ENCODE results near the gene ZNF680. TPM values are rescaled to one million over a fixed set of nuclear protein-coding genes. Genes with fewer than 3 reads are reported as not detected.

Gene ZNF680
- total RNA-seq, 1 experiment from 2014 or later, result 11.2 TPM

- H3K27me3 ChIP-seq (ENCODE audit: insufficient read depth, low read length), result no peaks in the 10 kb centered on the region
- H3K79me2 ChIP-seq (ENCODE audit: insufficient read depth, low read length), result no peaks in the 10 kb centered on the region
- DNase-seq (ENCODE audit: low read depth, low spot score), result no peak
- H4K20me1 ChIP-seq (ENCODE audit: insufficient read depth), result no peaks in the 10 kb centered on the region
- ChIA-PET CTCF (no interaction called here), POLR2A (no interaction called here), RAD21 (ENCODE audit: low non-redundant PET in 1 of 2, low total read pairs in 2 of 2, uncharacterized antibody in 2 of 2, unreplicated experiment in 2 of 2) (no interaction called here)
- no peak for ATAC-seq
- no peak for TF ChIP-seq RAD21 (IDR thresholded peaks at IDR 0.05; ENCODE audit: low read depth)
- no peak for TF ChIP-seq REST (IDR thresholded peaks at IDR 0.05; ENCODE audit: low read depth)
- no peak for TF ChIP-seq CTCF (IDR thresholded peaks at IDR 0.05 in 2 of 3, conservative IDR thresholded peaks at IDR 0.05 in 1 of 3; ENCODE audit: borderline replicate concordance in 1 of 3, insufficient read depth in 1 of 3, low read depth in 2 of 3, low read length in 2 of 3)
- no peak for TF ChIP-seq ZNF274 (IDR thresholded peaks at IDR 0.05; ENCODE audit: low read depth, low read length)
- TF ChIP-seq SIN3A (IDR thresholded peaks at IDR 0.05; ENCODE audit: low read depth), result no peak
- TF ChIP-seq SP1 (IDR thresholded peaks at IDR 0.05; ENCODE audit: low read depth), result no peak
- H3K9ac ChIP-seq (ENCODE audit: low read length), result no peak overlapping the region
- no TSS peak for BruUV-seq (replicated peaks)
- H3K9me3 ChIP-seq (ENCODE audit: control insufficient read depth in 1 of 2, insufficient read depth in 1 of 2, low read depth in 1 of 2, low read length in 2 of 2), result peaks cover 0 to 10% of the 10 kb centered on the region in 2 experiments; a peak in 1 of 4 replicates
- intact Hi-C loops (cut with micrococcal nuclease), result no loop called here
- H3K27ac ChIP-seq (ENCODE audit: low read depth, low read length), result no peak overlapping the region
- no peaks in the 10 kb centered on the region for H3K36me3 ChIP-seq (ENCODE audit: control insufficient read depth in 1 of 2, insufficient read depth in 2 of 2, low read length in 2 of 2)
- no peak overlapping the region for H3K4me3 ChIP-seq (replicated peaks in 1 of 2; ENCODE audit: low read depth in 1 of 2, low read length in 2 of 2)
- no peak overlapping the region for H2AFZ ChIP-seq (ENCODE audit: low read depth, low read length, poor library complexity, severe bottlenecking)
- no peaks in the 10 kb centered on the region for H3K4me1 ChIP-seq (ENCODE audit: control insufficient read depth in 1 of 2, insufficient read depth in 2 of 2, low read length in 2 of 2)
- no peaks in the 10 kb centered on the region for H3K9me2 ChIP-seq (ENCODE audit: insufficient read depth)
- H3K4me2 ChIP-seq (ENCODE audit: low read length), result no peak overlapping the region
Observed at GRCh38 chr7:64498270-64498669, 64.6 kb downstream of the ZNF680 start.

Data from HCT116 (cell line).